DLD1 (cell line): ENCODE data around the gene PCDH9.
"Not testable (repeated sequence)": the region's sequence is repeated elsewhere in the genome, so short reads cannot be mapped to it uniquely, and the experiment has no call there.

Experiments used
- in situ Hi-C: cut with HindIII; loops from 2 replicates; pipeline ENCODE4 v1.10.0; 2017; ENCODE audit warnings: low sequenced_read_pairs

PCDH9 gene

GRCh38 chr13:66329988-66330451 lies 900.1 kb downstream of the PCDH9 start:
- in situ Hi-C loops = no loop called here

GRCh38 chr13:66328476-66328875 lies 901.7 kb downstream of the PCDH9 start:
- in situ Hi-C loops = no loop called here

GRCh38 chr13:66323745-66324347 lies 906.3 kb downstream of the PCDH9 start:
- in situ Hi-C loops = no loop called here

GRCh38 chr13:66322936-66323335 lies 907.2 kb downstream of the PCDH9 start:
- in situ Hi-C loops = no loop called here

- in situ Hi-C loops = no loop called here
These were observed 907.9 kb downstream of the PCDH9 start for GRCh38 chr13:66322193-66322740.

- in situ Hi-C loops = no loop called here
These were observed 915.2 kb downstream of the PCDH9 start for GRCh38 chr13:66314911-66315310.

GRCh38 chr13:66313413-66313812 lies 916.7 kb downstream of the PCDH9 start:
- in situ Hi-C loops = no loop called here

- in situ Hi-C loops = no loop called here
These were observed 917.6 kb downstream of the PCDH9 start for GRCh38 chr13:66312312-66313087.

GRCh38 chr13:66305961-66306617 lies 924.0 kb downstream of the PCDH9 start:
- in situ Hi-C loops = no loop called here

- in situ Hi-C loops = no loop called here
These were observed 928.7 kb downstream of the PCDH9 start for GRCh38 chr13:66301482-66301881.

GRCh38 chr13:66301006-66301405 lies 929.1 kb downstream of the PCDH9 start:
- in situ Hi-C loops = no loop called here

GRCh38 chr13:66296875-66297274 lies 933.3 kb downstream of the PCDH9 start:
- in situ Hi-C loops = no loop called here

GRCh38 chr13:66296328-66296727 lies 933.8 kb downstream of the PCDH9 start:
- in situ Hi-C loops = no loop called here

GRCh38 chr13:66286806-66287205 lies 943.3 kb downstream of the PCDH9 start:
- in situ Hi-C loops = not testable (repeated sequence)

GRCh38 chr13:66275416-66275815 lies 954.7 kb downstream of the PCDH9 start:
- in situ Hi-C loops = no loop called here

- in situ Hi-C loops = no loop called here
These were observed 957.1 kb downstream of the PCDH9 start for GRCh38 chr13:66273011-66273410.

GRCh38 chr13:66266761-66267160 lies 963.4 kb downstream of the PCDH9 start:
- in situ Hi-C loops = no loop called here

GRCh38 chr13:66266348-66266747 lies 963.8 kb downstream of the PCDH9 start:
- in situ Hi-C loops = no loop called here

GRCh38 chr13:66265371-66265770 lies 964.8 kb downstream of the PCDH9 start:
- in situ Hi-C loops = no loop called here

- in situ Hi-C loops = no loop called here
These were observed 965.2 kb downstream of the PCDH9 start for GRCh38 chr13:66264971-66265370.

GRCh38 chr13:66262330-66262729 lies 967.8 kb downstream of the PCDH9 start:
- in situ Hi-C loops = no loop called here

GRCh38 chr13:66259426-66259825 lies 970.7 kb downstream of the PCDH9 start:
- in situ Hi-C loops = not testable (repeated sequence)
